H9 (cell line): ENCODE data around the gene STPG1. TPM values are rescaled to one million over a fixed set of nuclear protein-coding genes. Genes with fewer than 3 reads are reported as not detected.

ENCODE experiments used
- DNase-seq: peaks from one replicate; pipeline ENCODE4 v3.0.0-alpha.2; 2017
- H2AFZ ChIP-seq: one replicate; pipeline ENCODE4 v1.6.1; 2013; ENCODE audit warnings: mild to moderate bottlenecking, low read length, control low read depth, moderate library complexity
- H2AK5ac ChIP-seq: 2 replicates; pipeline ENCODE4 v1.6.1; 2013; ENCODE audit warnings: low read length, control low read depth, mixed read lengths; ENCODE audit not compliant: insufficient read length
- H2BK120ac ChIP-seq: one replicate; pipeline ENCODE4 v1.6.1; 2013; ENCODE audit warnings: low read depth, mild to moderate bottlenecking, low read length, control low read depth, inconsistent platforms; ENCODE audit not compliant: poor library complexity, severe bottlenecking
- H2BK12ac ChIP-seq: 2 replicates; pipeline ENCODE4 v1.6.1; 2013; ENCODE audit warnings: low read length, control low read depth, mixed read lengths, low read depth; ENCODE audit not compliant: insufficient read length
- H2BK15ac ChIP-seq: 2 replicates; pipeline ENCODE4 v1.6.1; 2013; ENCODE audit warnings: low read depth, low read length, control low read depth
- H2BK20ac ChIP-seq: one replicate; pipeline ENCODE4 v1.6.1; 2013; ENCODE audit warnings: low read depth, mild to moderate bottlenecking, low read length, control low read depth, inconsistent platforms; ENCODE audit not compliant: poor library complexity, severe bottlenecking
- H2BK5ac ChIP-seq: 2 replicates; pipeline ENCODE4 v1.6.1; 2013; ENCODE audit warnings: low read length, control low read depth, mixed read lengths; ENCODE audit not compliant: insufficient read length
- H3K14ac ChIP-seq: 2 replicates; pipeline ENCODE4 v1.6.1; 2013; ENCODE audit warnings: low read length, control low read depth; ENCODE audit not compliant: insufficient read depth
- H3K18ac ChIP-seq: 2 replicates; pipeline ENCODE4 v1.6.1; 2013; ENCODE audit warnings: low read depth, mild to moderate bottlenecking, mixed read lengths, low read length, control low read depth; ENCODE audit not compliant: insufficient read length
- H3K23ac ChIP-seq: 2 replicates; pipeline ENCODE4 v1.6.1; 2013; ENCODE audit warnings: low read length, control low read depth, mixed read lengths, low read depth; ENCODE audit not compliant: insufficient read length
- H3K23me2 ChIP-seq: 2 replicates; pipeline ENCODE4 v1.6.1; 2013; ENCODE audit warnings: low read depth, mild to moderate bottlenecking, mixed read lengths, low read length, control low read depth; ENCODE audit not compliant: insufficient read length, poor library complexity, severe bottlenecking
- H3K27ac ChIP-seq: 2 replicates; pipeline ENCODE4 v1.5.1; 2013; ENCODE audit warnings: low read length, control low read depth, mixed read lengths, low read depth; ENCODE audit not compliant: insufficient read length
- H3K27me3 ChIP-seq: 2 replicates; pipeline ENCODE4 v1.6.1; 2013; ENCODE audit warnings: low read length, control low read depth, inconsistent platforms; ENCODE audit not compliant: insufficient read depth
- H3K4ac ChIP-seq: 2 replicates; pipeline ENCODE4 v1.6.1; 2013; ENCODE audit warnings: low read depth, mild to moderate bottlenecking, control low read depth, inconsistent platforms, low read length, moderate library complexity
- H3K4me1 ChIP-seq: 2 replicates; pipeline ENCODE4 v1.6.1; 2013; ENCODE audit warnings: low read length, control low read depth, inconsistent platforms; ENCODE audit not compliant: insufficient read depth
- H3K4me2 ChIP-seq: 2 replicates; pipeline ENCODE4 v1.6.1; 2013; ENCODE audit warnings: low read length, control low read depth, mixed read lengths; ENCODE audit not compliant: insufficient read length, insufficient read depth
- H3K56ac ChIP-seq: 2 replicates; pipeline ENCODE4 v1.6.1; 2013; ENCODE audit warnings: low read depth, mild to moderate bottlenecking, mixed read lengths, low read length, control low read depth; ENCODE audit not compliant: insufficient read length
- H3K79me1 ChIP-seq: 2 replicates; pipeline ENCODE4 v1.6.1; 2013; ENCODE audit warnings: low read depth, mild to moderate bottlenecking, moderate library complexity, low read length, control low read depth, inconsistent platforms; ENCODE audit not compliant: insufficient read depth, poor library complexity, severe bottlenecking
- H3K79me2 ChIP-seq: 2 replicates; pipeline ENCODE4 v1.6.1; 2013; ENCODE audit warnings: low read length, control low read depth, inconsistent platforms; ENCODE audit not compliant: insufficient read depth
- H3K9ac ChIP-seq: 2 replicates; pipeline ENCODE4 v1.6.1; 2013; ENCODE audit warnings: low read length, control low read depth, mixed read lengths; ENCODE audit not compliant: insufficient read length; ENCODE audit errors: extremely low read depth
- H3K9me3 ChIP-seq: one replicate; pipeline ENCODE4 v1.6.1; 2013; ENCODE audit warnings: low read depth, low read length, inconsistent platforms; ENCODE audit not compliant: control insufficient read depth
- H3T11ph ChIP-seq: one replicate; pipeline ENCODE4 v1.6.1; 2013; ENCODE audit warnings: mild to moderate bottlenecking, low read length, control low read depth, inconsistent platforms
- H4K20me1 ChIP-seq: one replicate; pipeline ENCODE4 v1.6.1; 2013; ENCODE audit not compliant: control insufficient read depth, insufficient read length, insufficient read depth
- H4K5ac ChIP-seq: 2 replicates; pipeline ENCODE4 v1.6.1; 2013; ENCODE audit warnings: low read depth, mild to moderate bottlenecking, mixed read lengths, low read length, control low read depth; ENCODE audit not compliant: insufficient read length
- H4K8ac ChIP-seq: replicated peaks from 2 replicates; pipeline ENCODE4 v1.6.1; 2013; ENCODE audit warnings: low read length, control low read depth, mixed read lengths, low read depth; ENCODE audit not compliant: insufficient read length
- H4K91ac ChIP-seq: 2 replicates; pipeline ENCODE4 v1.6.1; 2013; ENCODE audit warnings: low read depth, mild to moderate bottlenecking, moderate library complexity, mixed read lengths, low read length, control low read depth; ENCODE audit not compliant: insufficient read length
- H3K27ac Mint-ChIP-seq, 3 experiments: 2 replicates in 2 of 3; 3 replicates in 1 of 3; pipeline ENCODE4 v1.8.0; 2020 to 2021; ENCODE audit warnings: mixed read lengths in 3 of 3, mild to moderate bottlenecking in 1 of 3, moderate library complexity in 1 of 3
- H3K27me3 Mint-ChIP-seq: 2 replicates; pipeline ENCODE4 v1.8.0; 2021; ENCODE audit warnings: low read depth, mild to moderate bottlenecking, moderate library complexity, mixed read lengths
- H3K36me3 Mint-ChIP-seq, 3 experiments: 2 replicates in 2 of 3; 3 replicates in 1 of 3; pipeline ENCODE4 v1.8.0; 2020 to 2021; ENCODE audit warnings: low read depth in 3 of 3, mixed read lengths in 3 of 3; ENCODE audit not compliant: insufficient read depth in 1 of 3
- H3K4me1 Mint-ChIP-seq, 2 experiments: 2 replicates each; pipeline ENCODE4 v1.8.0; 2020; ENCODE audit warnings: mixed read lengths in 2 of 2
- H3K4me3 Mint-ChIP-seq, 2 experiments: 2 replicates in 1 of 2; 3 replicates in 1 of 2; pipeline ENCODE4 v1.8.0; 2020 to 2021; ENCODE audit warnings: mild to moderate bottlenecking in 2 of 2, mixed read lengths in 2 of 2, moderate library complexity in 1 of 2
- H3K9me3 Mint-ChIP-seq, 2 experiments: 2 replicates in 1 of 2; 3 replicates in 1 of 2; pipeline ENCODE4 v1.8.0; 2020; ENCODE audit warnings: mild to moderate bottlenecking in 2 of 2, mixed read lengths in 2 of 2, moderate library complexity in 1 of 2
- CTCF ChIP-seq: fragments of 200-600 bp; sonication (generic); conservative IDR thresholded peaks from 3 replicates; pipeline ENCODE4 v1.8.0; 2021; ENCODE audit warnings: antibody characterized with exemption, mild to moderate bottlenecking
- WGBS: extraction: QIAGEN DNeasy Blood & Tissue Kit; methylation state at CpG from one replicate; pipeline ENCODE4 v1.1.7; 2013; ENCODE audit warnings: missing lambda C conversion rate, low lambda C conversion rate, mixed read lengths; ENCODE audit not compliant: insufficient read length; ENCODE audit errors: extremely low coverage; 5-methylcytosine and 5-hydroxymethylcytosine counted together
- total RNA-seq: library from RNA; stranded (reverse); gene quantifications from 2 replicates; pipeline ENCODE4 v1.2.1, GENCODE V29; 2021

STPG1 gene
- total RNA-seq, 1 experiment from 2014 or later: 8.3 TPM

DNA sequence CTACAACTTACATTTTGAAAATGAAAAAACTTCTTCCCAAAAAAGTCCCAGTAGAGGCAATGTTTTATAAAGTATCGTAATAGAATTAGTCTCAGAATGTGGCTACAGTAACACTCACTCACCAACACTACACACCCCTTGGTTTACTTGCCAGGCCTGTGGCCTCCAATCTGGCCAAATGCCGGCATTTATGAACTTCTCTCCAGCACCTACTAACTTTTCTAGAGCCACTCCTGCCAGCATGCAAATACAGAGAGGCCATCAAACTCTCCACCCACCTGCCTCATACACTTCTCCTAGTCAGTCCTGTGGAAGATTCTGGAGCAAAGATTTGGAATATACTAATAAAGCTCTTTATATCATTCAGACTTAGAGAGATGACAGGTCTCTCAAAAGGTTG is 32.3 kb downstream of the STPG1 start:
- peak overlapping the region in 1 of 3 experiments; percentile 24; a peak in 1 of 7 replicates for H3K27ac Mint-ChIP-seq
- H3K4me3 Mint-ChIP-seq: no peak overlapping the region
- WGBS: no CpG with 5 or more reads among the region's 2 CpGs

More for the DNA sequence above, 32.3 kb downstream of the STPG1 start:
- Histone ChIP-seq H2BK15ac (no peak overlapping the region), H4K91ac (no peak overlapping the region), H3K4me1 (no peaks in the 10 kb centered on the region), H3K27ac (no peak overlapping the region), H3K27me3 (no peaks in the 10 kb centered on the region), H3K23me2 (no peaks in the 10 kb centered on the region), H2BK20ac (no peak overlapping the region), H3K9ac (no peak overlapping the region), H3K14ac (no peak overlapping the region), H3K18ac (no peak overlapping the region), H2BK120ac (no peak overlapping the region), H2AK5ac (no peak overlapping the region), H3K9me3 (no peaks in the 10 kb centered on the region), H2AFZ (no peak overlapping the region), H3T11ph (no peak overlapping the region), H3K23ac (no peak overlapping the region), H4K5ac (no peak overlapping the region), H3K4me2 (no peak overlapping the region), H3K56ac (no peak overlapping the region), H3K79me2 (no peaks in the 10 kb centered on the region), H3K79me1 (no peaks in the 10 kb centered on the region), H2BK5ac (no peak overlapping the region), H4K20me1 (no peaks in the 10 kb centered on the region), H3K4ac (no peak overlapping the region), H4K8ac (no peak overlapping the region), H2BK12ac (no peak overlapping the region)
- H3K36me3 Mint-ChIP-seq: peaks cover 0 to 22% (median 20%) of the 10 kb centered on the region in 3 experiments; a peak in 5 of 7 replicates
- peaks cover 0 to 6% of the 10 kb centered on the region in 2 experiments; a peak in 3 of 4 replicates for H3K4me1 Mint-ChIP-seq
- no peaks in the 10 kb centered on the region for H3K27me3 Mint-ChIP-seq
- TF ChIP-seq CTCF: no peak
- no peaks in the 10 kb centered on the region for H3K9me3 Mint-ChIP-seq
- DNase-seq: peak; percentile 11
